HG03025 (cell line): ENCODE data around the gene CSF2.

ENCODE experiments used
- ATAC-seq: cut with Tn5 transposase; IDR thresholded peaks from one replicate; pipeline ENCODE4 v1.9.1; 2021; ENCODE audit warnings: mild to moderate bottlenecking, moderate library complexity; ENCODE audit not compliant: unreplicated experiment, low FRiP score

Gene CSF2

GRCh38 chr5:132054697-132055440, 18.7 kb upstream of the CSF2 start:
- no peak for ATAC-seq

DNA sequence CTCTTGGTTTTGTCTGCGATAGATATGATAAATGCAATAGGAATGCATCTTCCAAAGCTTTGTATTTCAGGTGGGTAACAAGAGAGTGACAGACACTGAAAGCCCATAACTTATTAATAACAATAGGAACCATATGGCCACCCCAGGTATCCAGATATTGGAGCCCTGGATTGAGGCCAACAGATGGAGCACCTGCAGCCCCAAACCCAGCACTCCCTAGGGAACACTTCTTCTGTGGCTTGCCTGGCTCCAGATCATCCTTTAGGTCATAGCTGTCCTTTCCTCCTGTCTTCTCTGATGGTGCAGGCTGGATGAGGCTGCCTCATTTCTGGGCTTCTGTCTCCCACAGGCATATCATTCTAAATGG, 18.2 kb upstream of the CSF2 start:
- no peak for ATAC-seq

GRCh38 chr5:132055808-132056609, 17.6 kb upstream of the CSF2 start:
- ATAC-seq, result no peak

DNA sequence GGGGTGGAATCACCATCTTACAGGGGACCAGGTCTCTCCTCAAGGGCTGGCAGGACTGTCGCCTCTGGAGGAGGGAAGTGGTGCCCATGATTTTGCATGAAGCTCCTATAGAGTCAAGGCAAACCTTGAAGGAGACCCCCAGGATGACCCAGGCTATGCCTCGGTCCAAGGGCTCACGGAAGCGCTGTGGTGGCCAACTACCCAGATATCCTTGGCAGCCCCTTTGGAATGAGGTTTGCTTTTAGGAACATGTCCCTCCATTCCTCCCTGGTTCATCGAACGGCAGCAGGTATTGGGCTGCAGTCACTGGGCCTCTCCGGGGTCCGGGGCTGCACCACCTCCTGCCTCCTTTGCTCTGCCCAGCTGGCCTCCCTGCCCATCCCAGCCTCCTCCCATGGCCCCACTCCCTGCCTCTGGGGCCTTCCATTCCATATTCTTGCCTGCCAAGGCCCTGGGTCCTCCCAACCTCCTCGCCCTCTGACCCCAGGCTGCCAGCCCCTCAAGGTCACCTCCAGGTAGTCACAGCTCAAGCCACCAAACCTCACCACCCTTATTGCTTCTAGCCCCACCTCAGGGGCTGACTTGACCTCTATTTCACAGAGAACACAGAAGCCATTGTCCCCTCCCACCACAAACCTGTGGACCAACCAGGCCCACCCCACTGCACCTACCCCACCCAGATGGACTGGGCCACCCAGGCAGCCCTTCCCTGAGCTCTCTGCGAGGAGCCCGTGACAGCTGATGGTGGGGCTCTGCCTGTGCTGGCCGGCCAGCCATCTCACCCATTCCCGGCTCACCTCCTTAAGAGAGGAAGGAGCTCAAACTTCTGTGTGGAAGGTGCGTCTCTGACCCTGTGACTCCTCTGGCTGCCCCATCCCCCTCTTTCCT, 16.7 kb upstream of the CSF2 start:
- no peak for ATAC-seq

- no peak for ATAC-seq
Measured at GRCh38 chr5:132057498-132058255, 15.9 kb upstream of the CSF2 start.

DNA sequence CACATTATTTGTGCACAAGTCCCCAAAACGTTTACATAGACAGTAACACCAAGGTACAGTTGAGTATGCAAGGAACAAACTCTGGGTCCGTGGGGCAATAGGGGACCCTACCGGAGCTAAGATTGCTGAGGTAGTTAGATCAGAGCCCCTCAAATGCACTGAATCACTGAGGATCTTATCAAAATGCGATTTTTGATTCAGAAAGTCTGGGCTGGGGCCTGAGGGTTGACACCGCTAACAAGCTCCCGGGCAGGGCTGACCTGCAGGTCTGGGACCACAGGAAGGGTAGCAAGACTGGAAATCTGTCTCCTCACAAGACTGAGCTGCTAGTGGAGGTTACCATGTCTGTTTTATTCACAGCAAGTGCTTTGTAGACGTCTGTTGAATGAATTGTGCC, 14.9 kb upstream of the CSF2 start:
- no peak for ATAC-seq

DNA sequence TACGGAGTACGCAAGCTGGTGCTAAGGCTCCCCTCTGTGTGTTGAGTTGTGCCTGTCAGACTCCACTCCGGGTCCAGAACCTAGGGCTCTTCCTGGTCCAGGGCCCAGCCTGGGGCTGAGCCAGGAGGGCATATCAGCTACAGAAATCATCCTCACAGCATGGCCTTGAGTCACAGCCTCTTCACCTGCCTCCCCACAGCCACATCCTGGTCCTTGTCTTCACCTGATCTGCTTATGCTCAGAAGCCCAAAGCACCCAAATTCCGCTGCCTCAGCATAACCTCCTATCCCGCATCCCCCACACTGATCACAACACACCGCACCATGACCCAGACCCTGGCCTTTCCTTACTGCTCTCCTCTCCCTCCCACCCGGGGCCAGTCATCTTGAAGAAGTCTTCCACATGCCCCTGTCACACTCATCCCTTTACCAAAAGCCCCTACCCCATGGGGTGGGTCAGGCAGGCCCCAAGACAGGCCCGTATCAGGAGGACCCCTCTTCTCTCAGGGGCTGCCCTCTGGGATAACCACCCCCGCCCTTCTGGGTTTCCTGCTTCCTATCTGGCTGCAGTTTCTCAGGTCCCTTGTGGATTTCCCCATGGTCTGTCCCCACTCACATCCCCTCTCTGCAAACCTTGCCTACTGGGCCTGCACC, 14.4 kb upstream of the CSF2 start:
- ATAC-seq, result no peak

GRCh38 chr5:132059696-132060500, 13.7 kb upstream of the CSF2 start:
- ATAC-seq, result no peak

- no peak for ATAC-seq
Measured at GRCh38 chr5:132060501-132061161, 13.0 kb upstream of the CSF2 start, which contains the start of gene IL3. IL3 (plus strand) TSS chr5:132060655; CDS start chr5:132060707, 52 bp downstream.

DNA sequence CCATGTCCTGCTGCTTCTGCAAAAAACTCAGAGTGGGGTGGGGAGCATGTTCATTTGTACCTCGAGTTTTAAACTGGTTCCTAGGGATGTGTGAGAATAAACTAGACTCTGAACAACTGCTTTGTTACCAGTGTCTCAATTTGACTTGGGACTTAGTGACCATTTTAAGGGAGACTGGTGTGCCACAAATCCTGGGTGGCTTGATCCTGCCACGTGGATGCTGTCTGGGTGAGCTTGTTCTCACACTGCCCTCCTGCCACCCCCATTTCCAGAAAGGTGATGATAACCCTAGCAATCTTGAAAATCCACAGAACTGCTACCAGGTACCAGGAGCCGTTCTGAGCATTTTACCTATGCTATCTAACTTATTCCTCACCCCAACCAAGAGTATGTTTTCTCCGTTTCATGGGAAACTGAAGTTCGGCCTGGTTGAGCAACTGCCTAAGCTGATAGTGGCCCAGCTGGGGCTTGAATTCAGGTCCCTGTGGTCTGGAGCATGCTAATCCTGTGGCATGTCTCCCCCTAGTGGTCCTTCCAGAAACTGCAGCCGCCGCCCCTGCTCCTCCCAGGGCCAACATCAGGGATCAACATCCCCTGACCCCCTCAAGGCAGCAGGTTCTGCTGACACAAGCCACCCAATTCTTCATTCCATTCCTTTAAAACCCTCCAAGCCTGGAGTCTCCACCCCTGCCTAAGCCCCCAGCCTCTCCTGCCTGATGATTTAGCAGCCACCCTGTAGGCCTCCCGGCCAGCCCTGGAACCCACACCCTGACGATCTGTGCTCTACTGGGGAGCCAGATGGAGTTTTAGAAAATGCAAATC, 10.3 kb upstream of the CSF2 start:
- peak; percentile 55 for ATAC-seq

- ATAC-seq, result no peak
Measured at GRCh38 chr5:132064140-132064539, 9.4 kb upstream of the CSF2 start.

DNA sequence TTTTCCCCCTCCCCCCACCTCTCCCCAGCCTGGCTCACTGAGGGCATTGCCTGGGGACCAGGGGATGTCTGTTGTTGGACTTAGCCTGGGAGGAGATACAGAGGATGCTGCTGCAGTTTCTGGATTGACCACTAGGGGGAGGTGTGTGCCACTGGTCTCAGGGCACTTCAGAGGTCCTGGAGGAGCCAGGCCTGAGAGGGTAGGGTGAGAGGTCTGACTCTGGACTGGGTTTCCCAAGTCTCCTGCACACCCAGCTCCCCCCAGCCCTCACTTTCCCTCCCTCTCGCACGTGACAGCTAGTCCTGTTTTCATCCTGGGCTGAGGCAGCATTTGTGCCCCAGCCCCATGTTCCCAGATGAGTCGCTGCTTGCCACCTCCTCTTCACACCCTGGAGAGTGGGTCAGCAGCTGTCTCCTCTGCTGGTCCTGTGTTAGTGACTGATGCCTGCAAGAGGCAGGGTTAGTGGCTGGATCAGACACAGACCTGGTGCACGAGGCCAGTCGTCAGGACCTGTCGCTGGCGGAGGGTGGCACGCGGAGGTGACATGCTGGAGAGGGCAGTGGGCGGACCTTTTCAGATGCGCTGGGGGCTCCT, 8.8 kb upstream of the CSF2 start:
- ATAC-seq, result no peak

- ATAC-seq, result no peak
Measured at GRCh38 chr5:132065351-132065937, 8.1 kb upstream of the CSF2 start.

DNA sequence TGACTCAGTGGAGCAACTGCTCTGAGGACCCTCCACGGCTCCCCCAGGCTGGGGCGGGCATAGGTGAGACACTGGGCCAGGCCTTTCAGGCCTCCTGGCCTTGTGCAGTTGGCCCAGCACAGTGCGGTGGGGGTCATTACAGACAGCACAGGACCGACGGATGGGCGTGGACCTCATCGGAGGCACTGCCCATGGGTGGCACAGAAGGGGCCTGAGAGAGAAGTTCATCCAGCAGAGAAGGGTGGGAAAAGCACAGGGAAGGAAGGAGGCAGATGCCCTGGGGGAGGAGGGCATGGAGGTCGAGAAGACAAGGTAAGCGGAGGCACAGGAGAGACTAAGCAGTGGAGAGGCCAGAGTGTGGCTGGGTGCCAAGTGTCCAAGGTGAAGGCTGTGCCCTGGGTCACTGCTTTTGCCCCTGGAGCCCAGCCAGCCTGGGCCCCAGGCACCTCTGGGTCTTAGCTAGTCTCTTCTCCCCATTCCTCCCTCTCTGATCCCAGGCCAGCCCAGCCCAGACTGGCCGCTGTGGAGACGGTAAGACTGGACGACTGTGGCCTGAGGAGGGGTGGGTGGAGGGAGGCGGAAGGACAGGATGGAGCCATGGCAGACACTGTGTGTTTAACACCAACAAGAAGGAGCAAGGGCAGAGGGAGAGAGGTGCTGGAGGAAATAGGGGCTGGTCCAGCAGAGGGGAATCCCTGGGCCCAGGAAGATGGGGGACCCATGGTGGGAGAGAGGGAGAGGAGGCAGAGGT, 7.5 kb upstream of the CSF2 start:
- ATAC-seq, result no peak

GRCh38 chr5:132066871-132067270, 6.7 kb upstream of the CSF2 start:
- ATAC-seq, result no peak

DNA sequence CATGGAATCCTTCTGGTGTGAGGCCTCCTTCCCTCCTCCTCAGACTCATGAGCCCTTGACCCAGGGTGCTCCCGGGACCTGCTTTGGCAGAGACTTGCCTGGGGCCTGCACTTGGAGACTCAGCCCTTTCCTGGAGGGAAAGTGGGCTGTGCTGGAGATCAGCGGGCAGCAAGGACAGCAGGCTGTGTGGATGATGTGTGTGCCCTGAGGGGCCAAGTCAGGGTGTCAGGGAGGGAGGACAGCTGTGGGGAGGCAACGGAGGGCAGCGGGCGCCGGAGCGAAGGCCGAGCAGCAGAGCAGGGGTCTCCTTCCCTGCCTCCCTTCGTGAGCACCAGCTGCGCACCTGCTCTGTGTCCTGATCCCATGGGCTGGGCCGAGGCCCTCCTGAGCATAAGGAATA, 6.1 kb upstream of the CSF2 start:
- ATAC-seq, result no peak
